CD8-positive, alpha-beta memory T cell (primary cell): Measurements from ENCODE around the gene FGD3. TPM values are rescaled to one million over a fixed set of nuclear protein-coding genes. Genes with fewer than 3 reads are reported as not detected.

Source experiments
- CTCF ChIA-PET: fragments of 350-600 bp; sonication (Branson Sonifier 250); formaldehyde crosslinking; loops from one replicate; lab custom pipeline; 2021; ENCODE audit warnings: antibody characterized with exemption; lab: Charles Lee
- POLR2A ChIA-PET: fragments of 350-600 bp; sonication (Branson Sonifier 250); formaldehyde crosslinking; loops from one replicate; lab custom pipeline; 2021; ENCODE audit warnings: antibody characterized with exemption; lab: Charles Lee
- DNase-seq, 5 donors: peaks; one replicate each; pipeline versions ENCODE4 v3.0.0 to v3.0.0-alpha.2; 2020 to 2022; ENCODE audit warnings: mixed read lengths in 1 of 5
- H3K27ac ChIP-seq: one replicate; pipeline ENCODE4 v1.7.0; 2013; ENCODE audit warnings: low read depth, mild to moderate bottlenecking, low read length, moderate library complexity
- H3K27me3 ChIP-seq: 2 replicates; pipeline ENCODE4 v1.7.0; 2013; ENCODE audit warnings: low read length, mild to moderate bottlenecking; ENCODE audit not compliant: insufficient read depth, poor library complexity, severe bottlenecking
- H3K36me3 ChIP-seq: 2 replicates; pipeline ENCODE4 v1.7.0; 2013; ENCODE audit warnings: mild to moderate bottlenecking, low read length, moderate library complexity; ENCODE audit not compliant: insufficient read depth
- H3K4me1 ChIP-seq: 2 replicates; pipeline ENCODE4 v1.7.0; 2013; ENCODE audit warnings: mild to moderate bottlenecking, low read length, moderate library complexity; ENCODE audit not compliant: insufficient read depth
- H3K4me3 ChIP-seq: 2 replicates; pipeline ENCODE4 v1.7.0; 2013; ENCODE audit warnings: mild to moderate bottlenecking, low read length
- H3K9me3 ChIP-seq: 2 replicates; pipeline ENCODE4 v1.7.0; 2013; ENCODE audit warnings: mild to moderate bottlenecking, low read length
- H3K27ac Mint-ChIP-seq, 8 donors: one replicate each; pipeline ENCODE4 v1.8.0; 2020 to 2021; ENCODE audit warnings: mixed read lengths in 8 of 8, mild to moderate bottlenecking in 6 of 8, inconsistent platforms in 3 of 8, moderate library complexity in 3 of 8
- H3K27me3 Mint-ChIP-seq, 2 donors: one replicate each; pipeline ENCODE4 v1.8.0; 2020 to 2021; ENCODE audit warnings: mixed read lengths in 2 of 2, mild to moderate bottlenecking in 1 of 2, moderate library complexity in 1 of 2
- H3K36me3 Mint-ChIP-seq, 3 donors: one replicate each; pipeline ENCODE4 v1.8.0; 2020 to 2021; ENCODE audit warnings: mixed read lengths in 3 of 3, inconsistent platforms in 1 of 3, mild to moderate bottlenecking in 1 of 3
- H3K4me1 Mint-ChIP-seq, 3 donors: one replicate each; pipeline ENCODE4 v1.8.0; 2020 to 2021; ENCODE audit warnings: mixed read lengths in 3 of 3, inconsistent platforms in 1 of 3, mild to moderate bottlenecking in 1 of 3
- H3K4me3 Mint-ChIP-seq, 7 donors: one replicate each; pipeline ENCODE4 v1.8.0; 2020 to 2021; ENCODE audit warnings: mixed read lengths in 7 of 7, mild to moderate bottlenecking in 6 of 7, moderate library complexity in 4 of 7, inconsistent platforms in 2 of 7
- H3K9me3 Mint-ChIP-seq, 5 donors: one replicate each; pipeline ENCODE4 v1.8.0; 2020 to 2022; ENCODE audit warnings: mixed read lengths in 5 of 5, mild to moderate bottlenecking in 3 of 5, moderate library complexity in 2 of 5, inconsistent platforms in 1 of 5
- polyA plus RNA-seq: library from polyadenylated mRNA; unstranded; fragments of 300-500 nt; fragmentation: Illumina TruSeq; gene quantifications from one replicate; pipeline ENCODE4 v1.2.3, GENCODE V29; 2021
- total RNA-seq, 2 experiments: library from RNA; stranded (reverse); gene quantifications; one replicate each; pipeline ENCODE4 v1.2.3, GENCODE V29; 2021

Gene FGD3
- total and polyA plus RNA-seq, 3 experiments from 2014 or later, result 54.6 to 134 (median 56.5) TPM

DNA sequence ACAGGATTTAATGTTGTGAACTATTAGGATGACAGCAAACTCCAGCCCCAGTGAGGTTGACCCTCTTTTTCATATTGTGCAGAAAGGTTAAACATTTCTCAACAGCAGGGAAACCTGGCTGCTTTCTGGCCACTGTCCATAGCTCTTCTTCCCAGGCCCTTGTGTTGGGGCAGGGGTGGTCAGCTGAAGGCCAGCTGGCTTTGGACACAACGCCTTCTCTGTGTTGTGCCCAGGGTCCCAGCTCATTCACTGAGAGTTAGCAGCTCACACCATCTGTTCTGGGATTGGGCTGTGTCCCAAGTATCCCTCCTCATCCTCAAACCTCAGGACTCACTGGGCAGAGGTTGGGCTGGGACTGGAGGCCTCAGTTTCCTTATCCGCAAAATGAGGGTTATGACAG is 1.3 kb downstream of the FGD3 start:
- Histone ChIP-seq H3K4me3 (peak overlapping the region; percentile 59), H3K27me3 (no peaks in the 10 kb centered on the region), H3K4me1 (peaks cover 63% of the 10 kb centered on the region), H3K36me3 (no peaks in the 10 kb centered on the region), H3K9me3 (no peaks in the 10 kb centered on the region), H3K27ac (no peak overlapping the region)
- Mint-ChIP-seq H3K36me3 (peaks cover 3 to 13% (median 9%) of the 10 kb centered on the region in 3 donors), H3K27me3 (no peaks in the 10 kb centered on the region), H3K27ac (peak overlapping the region in 7 of 8 donors; percentile 75 to 96 (median 88)), H3K9me3 (peaks cover 0 to 23% (median 16%) of the 10 kb centered on the region in 5 donors), H3K4me1 (peaks cover 68 to 78% (median 77%) of the 10 kb centered on the region in 3 donors), H3K4me3 (peak overlapping the region; percentile 79 to 99 (median 94))
- DNase-seq, result no peak
- ChIA-PET POLR2A (interaction anchor here (1.4 kb wide), 1 partner anchor 15 kb away, joined by 8 read pairs; no protein-coding TSS in a partner anchor), CTCF (interaction anchor here (1.9 kb wide), 1 partner anchor 160 kb away, joined by 7 read pairs; no protein-coding TSS in a partner anchor)

DNA sequence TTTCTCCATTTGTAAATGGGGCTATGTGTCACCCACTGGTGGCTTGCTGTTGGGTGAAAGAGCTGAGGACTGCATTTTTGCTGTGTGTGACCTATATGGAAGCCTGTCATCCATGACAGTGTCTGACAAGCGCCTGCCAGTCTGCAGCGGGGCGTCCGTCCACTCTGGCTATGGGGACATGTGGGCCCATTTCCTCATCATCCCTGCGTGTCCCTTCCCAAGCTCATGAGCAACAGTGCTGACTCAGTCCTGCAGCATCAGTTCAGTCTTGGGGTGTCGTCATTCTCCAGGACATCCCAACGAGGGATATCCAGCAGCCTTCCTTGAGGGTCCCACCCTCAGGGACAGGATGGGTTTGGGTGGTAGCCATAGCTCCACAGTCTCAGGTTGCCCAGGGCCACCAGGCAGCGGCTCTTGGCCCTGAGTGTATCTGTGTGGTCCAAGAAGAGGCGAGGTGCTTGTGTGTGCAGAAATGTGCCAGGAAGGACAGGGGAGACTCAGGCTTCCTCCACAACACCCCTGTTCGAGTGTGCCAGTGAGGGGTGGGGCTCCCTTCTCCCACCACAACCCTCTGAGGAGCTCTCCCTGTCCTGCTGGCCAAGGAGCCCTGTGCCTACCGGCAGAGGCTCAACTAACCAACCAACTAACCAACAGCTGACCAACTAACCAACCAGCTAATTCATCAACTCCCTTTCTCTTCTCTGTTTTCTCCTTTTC is 2.1 kb downstream of the FGD3 start:
- peaks cover 75 to 86% (median 85%) of the 10 kb centered on the region in 3 donors for H3K4me1 Mint-ChIP-seq
- CTCF ChIA-PET, result interaction anchor here (1.0 to 1.9 kb wide), 2 partner anchors 159 to 617 kb away, joined by 3 to 7 read pairs; no protein-coding TSS in a partner anchor
- peak overlapping the region; percentile 79 to 99 (median 93) for H3K4me3 Mint-ChIP-seq
- H3K4me3 ChIP-seq, result peak overlapping the region; percentile 59
- no peak for DNase-seq
- peaks cover 0 to 21% (median 16%) of the 10 kb centered on the region in 5 donors for H3K9me3 Mint-ChIP-seq
- POLR2A ChIA-PET, result interaction anchor here (1.0 to 1.4 kb wide), 2 partner anchors 15 to 52 kb away, joined by 3 to 8 read pairs; no protein-coding TSS in a partner anchor
- no peaks in the 10 kb centered on the region for H3K27me3 ChIP-seq
- H3K27ac ChIP-seq, result no peak overlapping the region
- H3K36me3 Mint-ChIP-seq, result peaks cover 3 to 13% (median 9%) of the 10 kb centered on the region in 3 donors
- peak overlapping the region; percentile 73 to 97 (median 84) for H3K27ac Mint-ChIP-seq
- no peaks in the 10 kb centered on the region for H3K27me3 Mint-ChIP-seq
- peaks cover 68% of the 10 kb centered on the region for H3K4me1 ChIP-seq
- no peaks in the 10 kb centered on the region for H3K9me3 ChIP-seq
- H3K36me3 ChIP-seq, result no peaks in the 10 kb centered on the region

DNA sequence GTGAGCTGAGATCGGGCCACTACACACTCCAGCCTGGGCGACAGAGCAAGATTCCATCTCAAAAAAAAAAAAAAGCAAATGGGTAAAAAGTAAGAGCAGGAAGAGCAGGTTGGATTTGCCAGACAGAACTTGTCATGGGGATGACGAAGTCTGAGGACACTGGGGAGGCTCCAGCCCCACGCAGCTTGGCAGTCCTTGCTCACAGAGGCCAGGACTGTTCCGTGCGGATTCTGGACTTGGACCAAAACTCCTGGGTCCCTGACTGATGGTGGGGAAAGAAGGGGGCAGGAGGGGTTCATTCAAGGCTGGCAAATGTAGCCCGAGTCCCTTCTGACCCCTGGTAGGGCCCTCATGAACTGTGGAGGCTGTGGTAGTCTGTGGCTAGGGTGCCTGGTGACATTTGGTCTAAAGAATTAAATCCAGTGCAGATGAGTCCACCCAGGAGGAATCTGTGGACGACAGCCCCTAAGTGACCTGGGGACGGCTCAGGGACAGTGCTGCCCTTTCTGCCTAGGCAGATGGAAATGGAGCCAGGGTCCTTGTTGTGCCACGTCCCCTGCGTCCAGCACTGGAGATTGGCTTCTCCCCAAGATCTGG is 3.1 kb downstream of the FGD3 start:
- H3K4me1 ChIP-seq, result peaks cover 79% of the 10 kb centered on the region
- H3K36me3 ChIP-seq, result no peaks in the 10 kb centered on the region
- Mint-ChIP-seq H3K27me3 (no peaks in the 10 kb centered on the region), H3K9me3 (peaks cover 0 to 13% (median 11%) of the 10 kb centered on the region in 5 donors), H3K4me3 (peak overlapping the region; percentile 59 to 99 (median 89)), H3K27ac (peak overlapping the region; percentile 73 to 97 (median 86)), H3K36me3 (peaks cover 3 to 11% (median 7%) of the 10 kb centered on the region in 3 donors), H3K4me1 (peaks cover 80 to 93% (median 92%) of the 10 kb centered on the region in 3 donors)
- CTCF ChIA-PET, result interaction anchor here (1.0 to 2.1 kb wide), 3 partner anchors 14 to 616 kb away, joined by 3 to 7 read pairs (median 6); no protein-coding TSS in a partner anchor
- POLR2A ChIA-PET, result interaction anchor here (1.0 kb wide), 1 partner anchor 51 kb away, joined by 3 read pairs; no protein-coding TSS in a partner anchor
- no peak overlapping the region for H3K27ac ChIP-seq
- no peak for DNase-seq
- no peaks in the 10 kb centered on the region for H3K27me3 ChIP-seq
- H3K4me3 ChIP-seq, result no peak overlapping the region
- H3K9me3 ChIP-seq, result no peaks in the 10 kb centered on the region

DNA sequence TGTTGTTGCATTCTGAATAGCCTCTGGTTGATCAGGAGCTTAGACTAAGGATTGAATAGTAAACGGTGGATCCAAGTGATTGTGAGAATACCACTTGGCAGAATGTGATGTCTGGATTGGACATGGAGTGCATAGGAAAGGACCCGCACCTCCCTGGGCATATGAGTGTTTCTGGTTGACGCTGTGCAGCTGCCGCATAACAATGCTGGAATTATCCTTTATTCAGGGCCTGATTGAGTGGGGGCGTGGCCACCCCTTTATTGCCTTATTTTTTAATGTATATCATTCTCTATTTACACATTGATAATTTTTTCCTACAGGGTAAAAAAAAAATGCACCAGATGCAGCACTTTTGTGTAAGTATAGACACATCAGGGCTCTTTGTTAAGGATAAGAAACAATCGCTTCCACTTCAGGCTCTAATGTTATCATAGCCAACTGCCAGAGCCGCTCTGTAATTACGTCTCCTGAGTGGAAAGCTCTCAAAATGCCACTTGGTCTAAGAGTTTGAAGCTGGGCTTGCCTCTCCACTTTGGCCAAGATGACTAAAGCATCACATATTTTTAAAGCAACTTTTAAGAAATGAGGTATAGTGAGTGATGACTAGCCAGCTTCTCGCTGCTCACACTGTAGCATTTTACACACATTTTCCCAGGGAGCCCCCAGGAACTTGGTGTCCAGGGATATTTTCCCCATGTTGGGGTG is 5.7 kb downstream of the FGD3 start:
- H3K27me3 Mint-ChIP-seq, result no peaks in the 10 kb centered on the region
- peaks cover 85 to 94% (median 91%) of the 10 kb centered on the region in 3 donors for H3K4me1 Mint-ChIP-seq
- Histone ChIP-seq H3K36me3 (no peaks in the 10 kb centered on the region), H3K9me3 (no peaks in the 10 kb centered on the region), H3K27ac (no peak overlapping the region), H3K4me1 (peaks cover 86% of the 10 kb centered on the region), H3K4me3 (peak overlapping the region; percentile 63), H3K27me3 (no peaks in the 10 kb centered on the region)
- ChIA-PET CTCF (interaction anchor here (0.6 to 3.2 kb wide), 10 partner anchors 10 to 613 kb away, joined by 3 to 24 read pairs (median 3); no protein-coding TSS in a partner anchor), POLR2A (interaction anchor here (0.6 to 3.5 kb wide), 6 partner anchors 10 to 1105 kb away, joined by 3 to 33 read pairs (median 4); no protein-coding TSS in a partner anchor)
- peak overlapping the region; percentile 76 to 95 (median 85) for H3K4me3 Mint-ChIP-seq
- peaks cover 0 to 4% (median 0%) of the 10 kb centered on the region in 3 donors for H3K36me3 Mint-ChIP-seq
- DNase-seq, result no peak
- peak overlapping the region; percentile 92 to 99 (median 97) for H3K27ac Mint-ChIP-seq
- no peaks in the 10 kb centered on the region for H3K9me3 Mint-ChIP-seq

DNA sequence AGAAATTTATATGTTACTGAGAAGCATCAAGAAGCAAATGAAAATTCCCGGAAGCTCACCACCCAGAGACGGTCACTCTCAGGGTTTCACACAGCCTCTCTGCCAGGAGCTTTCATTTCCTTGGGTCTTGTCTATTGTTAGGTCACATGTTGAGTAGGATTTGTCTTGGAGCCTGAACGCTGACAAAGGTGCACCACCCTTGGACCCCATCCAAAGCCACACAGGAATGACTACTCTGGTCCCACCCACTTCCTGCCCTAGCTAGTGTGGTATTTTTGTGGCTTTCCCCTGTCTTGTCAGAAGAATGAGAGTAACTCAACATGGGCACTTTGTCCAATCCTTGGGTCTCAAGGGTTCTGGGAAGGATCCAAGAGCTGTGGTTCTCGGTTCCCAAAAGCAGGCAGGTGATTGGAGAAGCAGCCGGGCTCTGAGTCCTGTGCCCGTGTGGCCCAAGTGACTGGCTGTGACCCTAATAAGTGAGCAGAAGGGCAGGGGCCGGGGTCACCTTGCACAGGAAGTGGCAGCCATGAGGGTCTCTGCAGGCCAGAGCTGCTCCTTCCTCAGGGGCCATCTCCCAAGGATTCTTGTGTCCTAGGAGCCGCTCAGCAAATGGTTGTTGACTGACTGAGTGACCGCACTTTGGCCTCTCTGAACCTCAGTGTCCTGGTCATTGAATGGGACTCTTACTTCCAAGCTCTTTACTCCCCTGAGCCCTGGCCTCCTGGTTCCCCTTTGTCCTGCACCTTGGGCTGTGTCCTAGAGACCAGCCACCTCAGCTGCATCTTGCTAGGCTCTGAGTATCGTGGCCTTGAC is 6.9 kb downstream of the FGD3 start:
- POLR2A ChIA-PET, result interaction anchor here (0.6 to 3.5 kb wide), 7 partner anchors 9 to 155 kb away, joined by 3 to 33 read pairs (median 6); no protein-coding TSS in a partner anchor
- Histone ChIP-seq H3K4me3 (peak overlapping the region; percentile 63), H3K27ac (peak overlapping the region; percentile 26), H3K9me3 (no peaks in the 10 kb centered on the region), H3K36me3 (no peaks in the 10 kb centered on the region), H3K4me1 (peaks cover 84% of the 10 kb centered on the region), H3K27me3 (no peaks in the 10 kb centered on the region)
- peaks cover 79 to 89% (median 84%) of the 10 kb centered on the region in 3 donors for H3K4me1 Mint-ChIP-seq
- peaks cover 0 to 3% (median 0%) of the 10 kb centered on the region in 3 donors for H3K36me3 Mint-ChIP-seq
- H3K27ac Mint-ChIP-seq, result peak overlapping the region; percentile 92 to 99 (median 97)
- no peaks in the 10 kb centered on the region for H3K27me3 Mint-ChIP-seq
- peak; percentile 66 to 93 (median 89) for DNase-seq
- CTCF ChIA-PET, result interaction anchor here (0.7 to 3.2 kb wide), 12 partner anchors 10 to 612 kb away, joined by 3 to 24 read pairs (median 3); no protein-coding TSS in a partner anchor
- H3K9me3 Mint-ChIP-seq, result no peaks in the 10 kb centered on the region
- H3K4me3 Mint-ChIP-seq, result peak overlapping the region; percentile 76 to 95 (median 85)

DNA sequence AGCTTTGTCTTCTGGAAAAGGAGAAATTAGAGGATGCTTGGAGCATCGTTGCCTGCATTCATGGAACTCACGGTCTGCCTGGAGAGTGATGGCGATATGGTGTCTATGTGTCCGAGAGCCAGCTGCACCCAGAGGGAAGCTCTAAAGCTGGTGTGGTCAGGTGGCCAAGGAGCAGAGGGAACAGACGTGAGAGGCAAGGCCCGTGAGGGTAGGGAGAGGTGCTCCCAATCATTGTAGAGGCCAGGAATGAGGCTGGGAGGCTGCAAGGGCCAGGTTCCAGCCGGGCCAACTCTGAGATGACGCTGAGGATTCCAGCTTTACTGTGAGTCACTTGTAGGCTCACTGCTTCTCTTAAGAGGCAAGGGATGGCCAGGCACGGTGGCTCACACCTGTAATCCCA is 7.6 kb downstream of the FGD3 start:
- Histone ChIP-seq H3K4me3 (peak overlapping the region; percentile 63), H3K9me3 (no peaks in the 10 kb centered on the region), H3K27me3 (no peaks in the 10 kb centered on the region), H3K4me1 (peaks cover 84% of the 10 kb centered on the region), H3K36me3 (no peaks in the 10 kb centered on the region), H3K27ac (peak overlapping the region; percentile 26)
- Mint-ChIP-seq H3K9me3 (no peaks in the 10 kb centered on the region), H3K27ac (peak overlapping the region; percentile 92 to 99 (median 97)), H3K36me3 (peaks cover 0 to 3% (median 0%) of the 10 kb centered on the region in 3 donors), H3K4me3 (peak overlapping the region; percentile 63 to 95 (median 85)), H3K27me3 (no peaks in the 10 kb centered on the region), H3K4me1 (peaks cover 76 to 89% (median 82%) of the 10 kb centered on the region in 3 donors)
- no peak for DNase-seq
- CTCF ChIA-PET, result interaction anchor here (0.7 to 3.2 kb wide), 10 partner anchors 10 to 190 kb away, joined by 3 to 24 read pairs (median 4); no protein-coding TSS in a partner anchor
- POLR2A ChIA-PET, result interaction anchor here (0.6 to 3.5 kb wide), 4 partner anchors 9 to 74 kb away, joined by 3 to 33 read pairs (median 6); no protein-coding TSS in a partner anchor
